ENCODE results near the gene RNF151.

Gene RNF151

GRCh38 chr16:1978476-1979120, 11.9 kb downstream of the RNF151 start:
- DNase-seq, result no peak

- no peak for DNase-seq
Observed at GRCh38 chr16:1979271-1980029, 12.8 kb downstream of the RNF151 start.

GRCh38 chr16:1980030-1980769, 13.5 kb downstream of the RNF151 start:
- DNase-seq, result no peak

- no peak for DNase-seq
Observed at GRCh38 chr16:1980770-1981087, 14.1 kb downstream of the RNF151 start.

GRCh38 chr16:1981398-1981836, 14.8 kb downstream of the RNF151 start, which contains the start of gene NOXO1:
NOXO1 (minus strand) TSS chr16:1981469; CDS start chr16:1981179, 290 bp downstream.
- no peak for DNase-seq

- DNase-seq, result no peak
Observed at GRCh38 chr16:1982013-1982433, 15.4 kb downstream of the RNF151 start.

GRCh38 chr16:1982991-1983543, 16.4 kb downstream of the RNF151 start:
- no peak for DNase-seq

GRCh38 chr16:1983544-1984346, 17.1 kb downstream of the RNF151 start, which contains the start of gene GFER:
GFER (plus strand) TSS chr16:1984193; CDS start chr16:1984219, 26 bp downstream.
- DNase-seq, result peak; percentile 84

GRCh38 chr16:1984347-1985225, 17.9 kb downstream of the RNF151 start:
- no peak for DNase-seq

- no peak for DNase-seq
Observed at GRCh38 chr16:1985466-1986150, 19.0 kb downstream of the RNF151 start.

GRCh38 chr16:1987198-1987597, 20.5 kb downstream of the RNF151 start:
- no peak for DNase-seq

- DNase-seq, result no peak
Observed at GRCh38 chr16:1989209-1990100, 22.8 kb downstream of the RNF151 start, which contains the start of gene SYNGR3. SYNGR3 (plus strand) TSS chr16:1989970; CDS start chr16:1990103, 133 bp downstream.

GRCh38 chr16:1990101-1990350, 23.4 kb downstream of the RNF151 start:
- no peak for DNase-seq

- peak; percentile 67 for DNase-seq
Observed at GRCh38 chr16:1990351-1991134, 23.9 kb downstream of the RNF151 start.

GRCh38 chr16:1991135-1991551, 24.5 kb downstream of the RNF151 start:
- DNase-seq, result peak; percentile 83

GRCh38 chr16:1991588-1991947, 24.9 kb downstream of the RNF151 start:
- no peak for DNase-seq

- DNase-seq, result peak; percentile 97
Observed at GRCh38 chr16:1991948-1992703, 25.5 kb downstream of the RNF151 start.

GRCh38 chr16:1992704-1993317, 26.2 kb downstream of the RNF151 start:
- DNase-seq, result no peak
